H1 (cell line): Measurements from ENCODE around the gene NETO1. TPM values are rescaled to one million over a fixed set of nuclear protein-coding genes. Genes with fewer than 3 reads are reported as not detected.
A peak's percentile ranks its signal among the peaks of the same experiment; 100 is the strongest.

Experiments used
- CTCF ChIA-PET: fragments of 300-600 bp; sonication (Branson Sonifier 250); formaldehyde crosslinking; loops from one replicate; lab custom pipeline; 2021; ENCODE audit not compliant: partially characterized antibody; lab: Charles Lee
- POLR2A ChIA-PET: fragments of 300-600 bp; sonication (Branson Sonifier 250); formaldehyde crosslinking; loops from one replicate; lab custom pipeline; 2021; ENCODE audit warnings: inconsistent platforms; ENCODE audit not compliant: partially characterized antibody; lab: Charles Lee
- DNase-seq, 2 experiments: peaks; one replicate each; pipeline versions ENCODE4 v3.0.0 to v3.0.0-alpha.2; 2010 to 2022; ENCODE audit warnings: low spot score in 2 of 2, low read depth in 1 of 2, mixed read lengths in 1 of 2
- FAIRE-seq: peaks from 2 replicates; lab custom pipeline; 2011; peaks lifted over from hg19 to GRCh38; lab: Jason Lieb, UNC
- H2AFZ ChIP-seq: 2 replicates; pipeline ENCODE4 v1.8.1; 2012; ENCODE audit warnings: low read length, inconsistent platforms
- H2AK5ac ChIP-seq: 2 replicates; pipeline ENCODE4 v1.6.1; 2013; ENCODE audit warnings: low read depth, low read length
- H2BK120ac ChIP-seq: replicated peaks from 2 replicates; pipeline ENCODE3; 2013; ENCODE audit warnings: low read depth, low read length, inconsistent platforms
- H2BK12ac ChIP-seq: 2 replicates; pipeline ENCODE4 v1.6.1; 2013; ENCODE audit warnings: low read depth, low read length
- H2BK15ac ChIP-seq: 2 replicates; pipeline ENCODE4 v1.6.1; 2013; ENCODE audit warnings: low read length
- H2BK20ac ChIP-seq: 2 replicates; pipeline ENCODE4 v1.6.1; 2013; ENCODE audit warnings: low read length
- H2BK5ac ChIP-seq: 2 replicates; pipeline ENCODE4 v1.6.1; 2013; ENCODE audit warnings: low read depth, low read length
- H3K14ac ChIP-seq: 2 replicates; pipeline ENCODE4 v1.6.1; 2013; ENCODE audit warnings: inconsistent platforms; ENCODE audit not compliant: insufficient read length
- H3K18ac ChIP-seq: 2 replicates; pipeline ENCODE4 v1.6.1; 2013; ENCODE audit warnings: low read length; ENCODE audit errors: extremely low read depth
- H3K23ac ChIP-seq: 2 replicates; pipeline ENCODE4 v1.6.1; 2013; ENCODE audit warnings: inconsistent platforms; ENCODE audit not compliant: insufficient read length
- H3K23me2 ChIP-seq: 2 replicates; pipeline ENCODE4 v1.6.1; 2013; ENCODE audit warnings: low read depth, low read length
- H3K27ac ChIP-seq: 2 replicates; pipeline ENCODE4 v1.6.1; 2011; ENCODE audit warnings: low read depth, low read length, inconsistent platforms
- H3K27me3 ChIP-seq, 4 experiments: replicated peaks in 1 of 4; 1 replicate in 1 of 4; 2 replicates in 3 of 4; pipeline versions ENCODE4 v1.6.1 to v1.8.1; 2011 to 2013; ENCODE audit warnings: low read length in 3 of 4, mild to moderate bottlenecking in 3 of 4, inconsistent platforms in 2 of 4, mixed read lengths in 2 of 4, moderate library complexity in 1 of 4; ENCODE audit not compliant: control insufficient read depth in 3 of 4, insufficient read depth in 3 of 4; ENCODE audit errors: extremely low read depth in 1 of 4
- H3K36me3 ChIP-seq, 4 experiments: 2 replicates each; pipeline versions ENCODE4 v1.6.1 to v1.8.1; 2011 to 2013; ENCODE audit warnings: mild to moderate bottlenecking in 4 of 4, low read length in 3 of 4, moderate library complexity in 2 of 4, control low read depth in 1 of 4, inconsistent platforms in 1 of 4; ENCODE audit not compliant: insufficient read depth in 4 of 4, control insufficient read depth in 2 of 4
- H3K4ac ChIP-seq: replicated peaks from 2 replicates; pipeline ENCODE3; 2013; ENCODE audit warnings: low read length, low read depth, mixed read lengths, inconsistent platforms; ENCODE audit not compliant: insufficient read length
- H3K4me1 ChIP-seq, 4 experiments: replicated peaks in 1 of 4; 1 replicate in 1 of 4; 2 replicates in 3 of 4; pipeline versions ENCODE4 v1.6.1 to v1.8.1; 2011 to 2013; ENCODE audit warnings: low read length in 3 of 4, inconsistent platforms in 2 of 4, mixed read lengths in 1 of 4; ENCODE audit not compliant: insufficient read depth in 4 of 4, control insufficient read depth in 3 of 4
- H3K4me2 ChIP-seq, 2 experiments: 2 replicates each; pipeline versions ENCODE4 v1.6.1 to v1.8.1; 2011 to 2013; ENCODE audit warnings: low read depth in 2 of 2, low read length in 2 of 2, control low read depth in 1 of 2, inconsistent platforms in 1 of 2, mild to moderate bottlenecking in 1 of 2; ENCODE audit not compliant: insufficient read depth in 1 of 2
- H3K4me3 ChIP-seq, 4 experiments: fragments of 200-600, 300-600 bp in 1 of 4; sonication (generic), shearing (Covaris generic), sonication (Bioruptor Twin) in 1 of 4; 2 replicates each; pipeline versions ENCODE4 v1.5.1 to v1.8.1; 2011 to 2016; ENCODE audit warnings: low read length in 4 of 4, low read depth in 3 of 4, control low read depth in 2 of 4, inconsistent platforms in 2 of 4, mild to moderate bottlenecking in 2 of 4, mixed read lengths in 1 of 4, moderate library complexity in 1 of 4; ENCODE audit not compliant: insufficient read depth in 2 of 4; ENCODE audit errors: extremely low read depth in 1 of 4
- H3K56ac ChIP-seq: replicated peaks from 2 replicates; pipeline ENCODE3; 2013; ENCODE audit warnings: low read depth, mild to moderate bottlenecking, mixed read lengths, low read length, inconsistent platforms; ENCODE audit not compliant: insufficient read length
- H3K79me1 ChIP-seq: 2 replicates; pipeline ENCODE4 v1.6.1; 2013; ENCODE audit warnings: low read depth, low read length, control low read depth
- H3K79me2 ChIP-seq, 2 experiments: 2 replicates each; pipeline versions ENCODE4 v1.6.1 to v1.8.1; 2012 to 2013; ENCODE audit warnings: low read length in 2 of 2, mild to moderate bottlenecking in 2 of 2, inconsistent platforms in 1 of 2; ENCODE audit not compliant: insufficient read depth in 2 of 2, control insufficient read depth in 1 of 2
- H3K9ac ChIP-seq, 4 experiments: replicated peaks in 1 of 4; 1 replicate in 1 of 4; 2 replicates in 3 of 4; pipeline versions ENCODE4 v1.6.1 to v1.8.1; 2011 to 2013; ENCODE audit warnings: low read depth in 3 of 4, low read length in 3 of 4, control low read depth in 2 of 4, mild to moderate bottlenecking in 2 of 4, moderate library complexity in 2 of 4, inconsistent platforms in 1 of 4; ENCODE audit errors: extremely low read depth in 1 of 4
- H3K9me3 ChIP-seq, 2 experiments: 2 replicates each; pipeline versions ENCODE4 v1.6.1 to v1.8.1; 2012 to 2013; ENCODE audit warnings: mild to moderate bottlenecking in 2 of 2, moderate library complexity in 2 of 2, control low read depth in 1 of 2, inconsistent platforms in 1 of 2, low read depth in 1 of 2, low read length in 1 of 2, mixed read lengths in 1 of 2; ENCODE audit not compliant: insufficient read depth in 2 of 2
- H4K20me1 ChIP-seq, 2 experiments: replicated peaks in 1 of 2; 2 replicates each; pipeline versions ENCODE3 to v1.8.1; 2011 to 2013; ENCODE audit warnings: inconsistent platforms in 2 of 2, low read length in 2 of 2, mild to moderate bottlenecking in 1 of 2; ENCODE audit not compliant: insufficient read depth in 2 of 2, control insufficient read depth in 1 of 2
- H4K5ac ChIP-seq: 2 replicates; pipeline ENCODE4 v1.6.1; 2013; ENCODE audit warnings: low read length, low read depth, mixed read lengths, inconsistent platforms; ENCODE audit not compliant: insufficient read length
- H4K8ac ChIP-seq: 2 replicates; pipeline ENCODE4 v1.8.0; 2013; ENCODE audit warnings: mild to moderate bottlenecking, moderate library complexity, low read length, inconsistent platforms; ENCODE audit not compliant: insufficient read depth; ENCODE audit errors: extremely low read depth
- H4K91ac ChIP-seq: replicated peaks from 2 replicates; pipeline ENCODE3; 2013; ENCODE audit warnings: low read length, mixed read lengths, inconsistent platforms; ENCODE audit not compliant: insufficient read length
- POLR2A ChIP-seq, 2 experiments: IDR thresholded peaks; 1 replicate in 1 of 2; 2 replicates in 1 of 2; pipeline ENCODE4 v1.6.1; 2011; ENCODE audit warnings: low read depth in 2 of 2, low read length in 2 of 2, mild to moderate bottlenecking in 2 of 2; ENCODE audit errors: control extremely low read depth in 1 of 2
- POLR2AphosphoS5 ChIP-seq: IDR thresholded peaks from 2 replicates; pipeline ENCODE4 v1.6.1; 2011; ENCODE audit warnings: low read depth, low read length
- TAF7 ChIP-seq: optimal IDR thresholded peaks from 2 replicates; pipeline ENCODE3; 2011; ENCODE audit warnings: low read depth, mild to moderate bottlenecking, inconsistent platforms, low read length, moderate library complexity, borderline replicate concordance
- YY1 ChIP-seq: IDR thresholded peaks from 2 replicates; pipeline ENCODE4 v1.6.1; 2011; ENCODE audit warnings: low read depth, mild to moderate bottlenecking, low read length
- WGBS, 2 experiments: shearing (Covaris generic) in 1 of 2; methylation state at CpG; one replicate each; pipeline versions ENCODE4 v1.1.6 to v1.1.7; 2013 to 2015; ENCODE audit warnings: low lambda C conversion rate in 2 of 2, mixed read lengths in 2 of 2, inconsistent platforms in 1 of 2, low coverage in 1 of 2, missing lambda C conversion rate in 1 of 2; ENCODE audit not compliant: insufficient replicate concordance in 2 of 2, insufficient coverage in 1 of 2, insufficient read length in 1 of 2; ENCODE audit errors: extremely low coverage in 1 of 2, missing lambda C conversion rate in 1 of 2; 5-methylcytosine and 5-hydroxymethylcytosine counted together
- polyA plus RNA-seq, 7 experiments: library from polyadenylated mRNA; depleted of rRNA in 3 of 7; stranded (reverse) in 5 of 7; unstranded in 2 of 7; fragments of >200 nt in 5 of 7; fragments of 200-250 nt in 2 of 7; gene quantifications; 1 replicate in 5 of 7; 2 replicates in 1 of 7; 4 replicates in 1 of 7; pipeline versions ENCODE4 v1.2.1 to v1.2.3, GENCODE V29; 2011 to 2013; ENCODE audit warnings: missing spikeins in 2 of 7, mixed read lengths in 2 of 7
- total RNA-seq: library from RNA; stranded (reverse); fragmentation: NEBNext Ultra II Directional; extraction: Animal tissue kit (Norgen Biotek cat#: 25700); gene quantifications from 2 replicates; pipeline ENCODE4 v1.2.1, GENCODE V29; 2021

Gene NETO1
- total and polyA plus RNA-seq, 2 of the 8 experiments (the other 6 are each of a cell fraction or from before 2014, with no cell fraction given): 3.0 to 19.3 TPM

- no peak overlapping the region for H2BK12ac ChIP-seq
- no peaks in the 10 kb centered on the region for H3K79me2 ChIP-seq
- no peak overlapping the region for H2AK5ac ChIP-seq
- no peak overlapping the region for H3K23ac ChIP-seq
- no peaks in the 10 kb centered on the region for H3K23me2 ChIP-seq
- no peak overlapping the region for H3K4ac ChIP-seq
- H2BK20ac ChIP-seq: no peak overlapping the region
- H4K5ac ChIP-seq: no peak overlapping the region
- H3K27ac ChIP-seq: no peak overlapping the region
- ChIA-PET CTCF (interaction anchor here (1.1 kb wide), 1 partner anchor 453 kb away, joined by 4 read pairs; no protein-coding TSS in a partner anchor), POLR2A (interaction anchor here (1.4 kb wide), 1 partner anchor 13 kb away, joined by 3 read pairs; no protein-coding TSS in a partner anchor)
- no peaks in the 10 kb centered on the region for H3K9me3 ChIP-seq
- no peak overlapping the region for H3K4me3 ChIP-seq
- no peak overlapping the region for H3K4me2 ChIP-seq
- 0 out of 2 replicates have a peak, but pooled peaks have one; percentile 34 for TF ChIP-seq POLR2AphosphoS5
- peak; percentile 63 for TF ChIP-seq TAF7
- no peak for TF ChIP-seq YY1
- peak in 1 of 2 experiments; percentile 52; a peak in 1 of 3 replicates for TF ChIP-seq POLR2A (IDR thresholded peaks at IDR 0.05; ENCODE audit: control extremely low read depth in 1 of 2, low read depth in 2 of 2, low read length in 2 of 2)
- no peak overlapping the region for H2BK15ac ChIP-seq
- no peaks in the 10 kb centered on the region for H3K27me3 ChIP-seq
- 86% methylated on average over 6 of the region's 6 CpGs; no CpG with 5 or more reads in 1 of the 2 experiments for WGBS, 2 experiments
- H3K4me1 ChIP-seq: peaks cover 0 to 2% (median under 1%) of the 10 kb centered on the region in 4 experiments; a peak in 5 of 7 replicates
- H3K56ac ChIP-seq: no peak overlapping the region
- H4K91ac ChIP-seq: no peak overlapping the region
- H3K18ac ChIP-seq: no peak overlapping the region
- H3K36me3 ChIP-seq: no peaks in the 10 kb centered on the region
- no peak overlapping the region for H2BK5ac ChIP-seq
- DNase-seq (no peak), FAIRE-seq (no peak)
- H3K14ac ChIP-seq: no peak overlapping the region
- no peaks in the 10 kb centered on the region for H4K20me1 ChIP-seq
- H2BK120ac ChIP-seq: no peak overlapping the region
- no peak overlapping the region for H4K8ac ChIP-seq
- no peaks in the 10 kb centered on the region for H3K79me1 ChIP-seq
- H3K9ac ChIP-seq: no peak overlapping the region
- peak overlapping the region; percentile 55 for H2AFZ ChIP-seq
Measured at GRCh38 chr18:72697706-72698105, 170.1 kb downstream of the NETO1 start.
